Bone marrow (tissue), 2 donors: ENCODE results near the gene CCN2.
"Not testable (repeated sequence)": the region's sequence is repeated elsewhere in the genome, so short reads cannot be mapped to it uniquely, and the experiment has no call there.

ENCODE experiments used
- DNase-seq, 2 donors: peaks; one replicate each; lab custom pipeline; 2025; lab: John Stamatoyannopoulos, UW

CCN2 gene

GRCh38 chr6:131937703-131938631, 13.2 kb downstream of the CCN2 start:
- DNase-seq: no peak

- DNase-seq: no peak
Measured at GRCh38 chr6:131937226-131937625, 13.9 kb downstream of the CCN2 start.

GRCh38 chr6:131936156-131936555, 15.0 kb downstream of the CCN2 start:
- DNase-seq: no peak

- DNase-seq: no peak
Measured at GRCh38 chr6:131931063-131931750, 20.0 kb downstream of the CCN2 start.

- DNase-seq: no peak
Measured at GRCh38 chr6:131929976-131930375, 21.2 kb downstream of the CCN2 start.

DNA sequence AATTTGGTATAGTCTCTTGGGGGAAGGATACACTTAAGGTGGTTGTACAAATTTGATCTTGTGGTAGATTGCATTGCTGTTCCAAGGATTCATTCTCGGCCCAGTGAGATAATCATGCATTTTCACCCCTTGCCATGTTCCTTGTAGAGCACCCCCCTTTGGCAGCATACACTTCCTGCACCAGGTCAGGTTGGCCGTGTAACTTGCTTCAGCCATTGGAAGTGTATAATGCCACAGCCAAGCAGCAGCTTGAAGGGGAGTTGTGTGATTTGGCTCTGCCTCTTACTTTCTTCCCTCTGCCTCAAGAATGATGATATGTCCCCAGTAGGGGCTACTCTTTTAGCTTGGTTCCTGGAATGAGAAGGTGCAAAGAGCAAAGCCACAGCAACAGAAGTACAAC, 21.9 kb downstream of the CCN2 start:
- DNase-seq: no peak

DNA sequence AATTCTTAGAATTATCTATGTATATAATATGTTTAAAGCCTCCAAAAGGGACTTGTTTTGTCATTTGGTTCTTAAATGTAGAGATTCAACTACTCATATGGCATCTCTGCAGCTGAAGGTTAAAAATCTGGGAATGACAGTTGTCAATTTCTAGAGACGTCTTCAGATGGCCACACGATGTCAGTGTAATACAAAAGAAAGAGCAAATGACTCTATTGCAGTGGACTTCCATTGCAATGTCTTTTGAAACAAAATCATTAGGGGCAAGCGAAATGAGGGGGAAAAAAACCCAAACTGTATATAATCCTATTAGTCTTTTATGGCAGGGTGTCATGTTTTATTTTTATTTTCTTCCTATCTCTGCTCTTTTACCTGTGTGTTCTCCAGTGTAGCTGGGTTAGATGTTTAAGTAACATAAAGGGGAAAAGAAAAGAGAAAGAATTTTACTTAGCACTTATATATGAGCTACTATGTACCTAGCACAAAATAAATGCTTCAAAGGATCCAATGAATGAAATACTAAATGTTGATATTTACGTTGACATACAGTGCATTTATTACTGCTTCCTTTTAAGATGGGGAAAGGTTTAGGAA, 26.2 kb downstream of the CCN2 start:
- no peak for DNase-seq

DNA sequence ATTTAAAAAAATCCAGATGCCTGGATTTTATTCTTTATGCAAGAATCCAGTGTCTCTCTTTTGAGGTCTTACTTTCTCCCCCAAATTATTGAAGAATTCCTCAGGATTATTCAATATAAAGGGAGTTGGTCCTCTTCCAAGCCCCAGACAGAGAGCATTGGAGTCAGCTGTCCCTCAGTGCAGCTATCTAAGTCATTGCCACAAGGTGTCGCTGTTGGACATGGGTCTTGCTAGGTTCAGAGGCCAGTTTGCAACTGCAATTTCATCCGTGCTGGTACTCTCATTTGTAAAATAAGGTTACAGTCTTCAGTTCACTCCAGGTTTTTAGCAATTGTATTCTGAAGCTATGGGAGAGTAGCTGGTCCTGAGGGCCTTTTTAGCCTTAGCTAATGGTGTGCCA, 27.8 kb downstream of the CCN2 start:
- no peak for DNase-seq

- no peak for DNase-seq
Measured at GRCh38 chr6:131920656-131921055, 30.5 kb downstream of the CCN2 start.

- DNase-seq: no peak
Measured at GRCh38 chr6:131918650-131919355, 32.4 kb downstream of the CCN2 start.

- DNase-seq: no peak
Measured at GRCh38 chr6:131917763-131918649, 33.2 kb downstream of the CCN2 start.

- no peak for DNase-seq
Measured at GRCh38 chr6:131917318-131917717, 33.9 kb downstream of the CCN2 start.

- no peak for DNase-seq
Measured at GRCh38 chr6:131916847-131917246, 34.3 kb downstream of the CCN2 start.

DNA sequence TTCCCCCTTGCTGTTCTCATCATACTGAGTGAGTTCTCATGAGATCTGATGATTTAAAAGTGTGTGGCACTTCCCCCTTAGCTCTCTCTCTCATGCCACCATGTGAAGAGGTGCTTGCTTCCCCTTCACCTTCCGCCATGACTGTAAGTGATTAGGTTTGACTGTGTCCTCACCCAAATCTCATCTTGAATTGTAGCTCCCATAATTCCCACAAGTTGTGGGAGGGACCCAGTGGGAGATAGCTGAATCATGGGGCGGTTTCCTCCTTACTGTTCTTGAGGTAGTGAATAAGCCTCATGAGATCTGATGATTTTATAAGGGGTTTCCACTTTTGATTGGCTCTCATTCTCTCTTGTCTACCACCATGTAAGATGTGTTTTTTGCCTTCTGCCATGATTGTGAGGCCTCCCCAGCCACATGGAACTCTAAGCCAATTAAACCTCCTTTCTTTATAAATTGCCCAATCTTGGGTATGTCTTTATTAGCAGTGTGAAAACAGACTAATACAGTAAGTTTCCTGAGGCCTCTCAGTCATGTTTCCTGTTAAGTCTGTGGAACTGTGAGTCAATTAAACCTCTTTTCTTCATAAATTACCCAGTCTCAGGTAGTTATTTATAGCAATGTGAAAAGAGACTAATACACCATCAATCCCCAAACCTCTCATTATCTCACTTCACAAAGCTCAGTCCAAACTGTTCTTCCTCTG, 34.9 kb downstream of the CCN2 start:
- DNase-seq: not testable (repeated sequence)

- no peak for DNase-seq
Measured at GRCh38 chr6:131914967-131915751, 36.0 kb downstream of the CCN2 start.

DNA sequence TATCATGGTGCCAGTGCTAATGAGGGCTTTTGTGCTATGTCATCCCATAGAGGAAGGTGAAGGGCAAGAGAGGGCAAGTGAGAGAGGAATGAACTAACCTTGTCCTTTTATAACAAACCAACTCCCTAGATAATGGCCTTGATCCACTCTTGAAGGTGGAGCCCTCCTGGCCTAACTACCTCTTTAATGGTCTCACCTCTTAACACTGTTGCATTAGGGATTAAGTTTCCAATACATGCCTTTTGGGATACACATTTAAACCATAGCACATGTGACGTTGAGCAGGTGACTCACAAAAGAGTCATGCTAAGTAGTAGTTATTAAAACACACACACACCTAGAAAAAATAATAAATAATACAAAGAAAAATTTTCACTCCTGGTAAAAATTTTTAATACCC, 36.9 kb downstream of the CCN2 start:
- no peak for DNase-seq

- DNase-seq: no peak
Measured at GRCh38 chr6:131911951-131912350, 39.2 kb downstream of the CCN2 start.

DNA sequence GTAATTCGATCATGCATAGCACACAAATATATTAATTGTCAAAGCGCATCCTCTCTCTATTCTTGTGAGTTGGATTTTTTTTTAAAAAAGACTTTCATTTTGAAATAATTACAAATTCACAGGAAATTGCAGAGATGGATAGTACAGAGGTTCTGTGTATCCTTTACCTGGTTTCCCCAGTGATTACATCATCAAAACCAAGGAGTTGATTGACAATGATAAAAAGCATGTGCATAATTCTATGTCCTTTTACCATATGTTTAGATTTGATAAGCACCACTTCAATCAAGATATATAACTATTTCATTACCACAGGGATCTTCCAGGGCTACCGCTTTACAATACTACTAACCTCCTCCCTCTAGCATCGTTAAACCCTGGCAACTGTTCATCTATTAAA, 40.2 kb downstream of the CCN2 start:
- no peak for DNase-seq

DNA sequence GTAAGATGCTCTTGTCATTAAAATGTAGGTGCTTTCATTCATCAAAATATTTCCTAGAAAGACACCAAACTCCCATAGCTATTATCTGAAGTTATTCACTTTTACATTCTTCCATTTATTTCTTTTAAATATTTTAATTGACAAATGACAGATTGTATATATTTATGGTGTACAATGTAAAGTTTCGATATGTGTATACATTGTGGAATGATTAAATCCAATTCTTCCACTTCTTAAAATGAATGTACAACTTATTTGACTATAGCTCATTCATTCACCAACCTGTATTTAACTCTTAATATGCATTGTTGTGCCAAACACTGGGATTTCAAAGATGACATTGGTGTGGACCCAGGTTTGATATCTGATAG, 41.0 kb downstream of the CCN2 start:
- DNase-seq: no peak
